Measurements from ENCODE around the gene PLXNC1.

Gene PLXNC1

DNA sequence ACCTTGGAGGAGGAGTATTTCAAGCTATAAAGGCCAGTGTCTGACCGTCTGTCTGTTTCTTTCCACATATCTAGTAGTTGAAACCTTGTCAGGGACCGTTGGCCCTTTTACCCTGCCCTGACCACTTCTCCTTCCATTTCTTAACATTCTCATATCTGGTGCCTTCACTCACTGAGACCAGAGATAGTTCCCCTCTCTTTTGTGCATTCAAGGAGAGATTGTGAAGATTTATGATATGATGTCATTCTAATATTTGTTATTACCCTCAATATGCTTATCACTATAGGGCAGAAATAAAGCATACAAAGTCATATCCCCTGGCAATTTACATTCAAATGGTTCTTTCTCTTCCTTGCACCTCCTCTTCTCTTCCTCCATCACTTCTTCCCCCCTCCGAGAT lies 83.3 kb downstream of the PLXNC1 start:
- Histone ChIP-seq H3K4me1 (ENCODE audit: control insufficient read depth, insufficient read depth, low read length) (no peaks in the 10 kb centered on the region; the same call in 1 of the 2 replicates), H3K36me3 (ENCODE audit: control insufficient read depth in 2 of 2, insufficient read depth in 1 of 2, low read length in 2 of 2) (no peaks in the 10 kb centered on the region), H3K27ac (ENCODE audit: extremely low read depth, low read depth, low read length) (no peak overlapping the region), H3K4me3 (ENCODE audit: low read depth, low read length) (no peak overlapping the region), H3K9me3 (ENCODE audit: control insufficient read depth, insufficient read depth, low read depth, low read length) (no peaks in the 10 kb centered on the region)
- POLR2A ChIA-PET: no interaction called here
- TF ChIP-seq ZSCAN18 (tag by site-specific recombination; IDR thresholded peaks at IDR 0.05) (no peak), HOXC10 (CRISPR knock-in tag; IDR thresholded peaks at IDR 0.05) (no peak), ZNF426 (tag by site-specific recombination; IDR thresholded peaks at IDR 0.05) (no peak), ZSCAN4 (tag by site-specific recombination; IDR thresholded peaks at IDR 0.05) (no peak), GLIS1 (tag by site-specific recombination; IDR thresholded peaks at IDR 0.05) (no peak), ZBTB48 (tag by site-specific recombination; IDR thresholded peaks at IDR 0.05) (no peak), ZNF362 (tag by site-specific recombination; IDR thresholded peaks at IDR 0.05) (no peak)
- CTCF ChIA-PET: interaction anchor here (1.0 kb wide), 1 partner anchor 10 kb away, joined by 6 read pairs; no protein-coding TSS in a partner anchor

DNA sequence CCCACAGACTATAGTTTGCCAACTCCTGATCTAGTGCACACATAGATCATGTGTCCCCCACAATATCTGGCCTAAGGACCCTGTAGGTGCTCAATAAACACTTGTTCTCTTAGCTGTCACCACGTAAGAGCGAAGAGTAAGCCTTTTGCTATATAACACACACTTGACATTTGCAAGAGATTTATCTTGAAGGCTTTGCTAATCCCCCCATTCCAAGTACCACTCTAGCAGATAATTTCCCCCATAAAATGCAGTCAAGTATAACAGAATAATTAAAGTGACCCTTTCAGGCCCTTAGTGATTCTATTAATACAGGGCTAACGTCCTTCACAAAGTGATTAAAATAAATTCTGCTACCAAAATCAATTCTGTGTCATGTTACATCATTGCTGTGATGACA lies 87.5 kb downstream of the PLXNC1 start:
- H3K9me3 ChIP-seq (ENCODE audit: control insufficient read depth, insufficient read depth, low read depth, low read length): no peaks in the 10 kb centered on the region
- no peaks in the 10 kb centered on the region for H3K36me3 ChIP-seq (ENCODE audit: control insufficient read depth in 2 of 2, insufficient read depth in 1 of 2, low read length in 2 of 2)
- ChIA-PET CTCF (no interaction called here), POLR2A (no interaction called here)
- H3K4me1 ChIP-seq (ENCODE audit: control insufficient read depth, insufficient read depth, low read length): no peaks in the 10 kb centered on the region; the same call in 1 of the 2 replicates
- H3K27ac ChIP-seq (ENCODE audit: extremely low read depth, low read depth, low read length): no peak overlapping the region
- no peak overlapping the region for H3K4me3 ChIP-seq (ENCODE audit: low read depth, low read length)
- peak; percentile 83 for TF ChIP-seq ZNF843 (tag by site-specific recombination; IDR thresholded peaks at IDR 0.05)
- TF ChIP-seq, protein P1, sequence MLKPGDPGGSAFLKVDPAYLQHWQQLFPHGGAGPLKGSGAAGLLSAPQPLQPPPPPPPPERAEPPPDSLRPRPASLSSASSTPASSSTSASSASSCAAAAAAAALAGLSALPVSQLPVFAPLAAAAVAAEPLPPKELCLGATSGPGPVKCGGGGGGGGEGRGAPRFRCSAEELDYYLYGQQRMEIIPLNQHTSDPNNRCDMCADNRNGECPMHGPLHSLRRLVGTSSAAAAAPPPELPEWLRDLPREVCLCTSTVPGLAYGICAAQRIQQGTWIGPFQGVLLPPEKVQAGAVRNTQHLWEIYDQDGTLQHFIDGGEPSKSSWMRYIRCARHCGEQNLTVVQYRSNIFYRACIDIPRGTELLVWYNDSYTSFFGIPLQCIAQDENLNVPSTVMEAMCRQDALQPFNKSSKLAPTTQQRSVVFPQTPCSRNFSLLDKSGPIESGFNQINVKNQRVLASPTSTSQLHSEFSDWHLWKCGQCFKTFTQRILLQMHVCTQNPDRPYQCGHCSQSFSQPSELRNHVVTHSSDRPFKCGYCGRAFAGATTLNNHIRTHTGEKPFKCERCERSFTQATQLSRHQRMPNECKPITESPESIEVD (tag by site-specific recombination; IDR thresholded peaks at IDR 0.05): peak; percentile 71
- TF ChIP-seq ZNF19 (tag by site-specific recombination; IDR thresholded peaks at IDR 0.05; ENCODE audit: low read depth): no peak
- peak; percentile 91 for TF ChIP-seq FEZF1 (tag by site-specific recombination; IDR thresholded peaks at IDR 0.05)
- TF ChIP-seq ZNF121 (tag by site-specific recombination; IDR thresholded peaks at IDR 0.05): no peak
- TF ChIP-seq, protein P2, sequence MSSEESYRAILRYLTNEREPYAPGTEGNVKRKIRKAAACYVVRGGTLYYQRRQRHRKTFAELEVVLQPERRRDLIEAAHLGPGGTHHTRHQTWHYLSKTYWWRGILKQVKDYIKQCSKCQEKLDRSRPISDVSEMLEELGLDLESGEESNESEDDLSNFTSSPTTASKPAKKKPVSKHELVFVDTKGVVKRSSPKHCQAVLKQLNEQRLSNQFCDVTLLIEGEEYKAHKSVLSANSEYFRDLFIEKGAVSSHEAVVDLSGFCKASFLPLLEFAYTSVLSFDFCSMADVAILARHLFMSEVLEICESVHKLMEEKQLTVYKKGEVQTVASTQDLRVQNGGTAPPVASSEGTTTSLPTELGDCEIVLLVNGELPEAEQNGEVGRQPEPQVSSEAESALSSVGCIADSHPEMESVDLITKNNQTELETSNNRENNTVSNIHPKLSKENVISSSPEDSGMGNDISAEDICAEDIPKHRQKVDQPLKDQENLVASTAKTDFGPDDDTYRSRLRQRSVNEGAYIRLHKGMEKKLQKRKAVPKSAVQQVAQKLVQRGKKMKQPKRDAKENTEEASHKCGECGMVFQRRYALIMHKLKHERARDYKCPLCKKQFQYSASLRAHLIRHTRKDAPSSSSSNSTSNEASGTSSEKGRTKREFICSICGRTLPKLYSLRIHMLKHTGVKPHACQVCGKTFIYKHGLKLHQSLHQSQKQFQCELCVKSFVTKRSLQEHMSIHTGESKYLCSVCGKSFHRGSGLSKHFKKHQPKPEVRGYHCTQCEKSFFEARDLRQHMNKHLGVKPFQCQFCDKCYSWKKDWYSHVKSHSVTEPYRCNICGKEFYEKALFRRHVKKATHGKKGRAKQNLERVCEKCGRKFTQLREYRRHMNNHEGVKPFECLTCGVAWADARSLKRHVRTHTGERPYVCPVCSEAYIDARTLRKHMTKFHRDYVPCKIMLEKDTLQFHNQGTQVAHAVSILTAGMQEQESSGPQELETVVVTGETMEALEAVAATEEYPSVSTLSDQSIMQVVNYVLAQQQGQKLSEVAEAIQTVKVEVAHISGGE (tag by site-specific recombination; conservative IDR thresholded peaks at IDR 0.05; ENCODE audit: low read depth): no peak
- peak; percentile 79 for TF ChIP-seq TCF7L2 (IDR thresholded peaks at IDR 0.05; ENCODE audit: borderline replicate concordance, low read depth, low read length)
- 0 out of 2 replicates have a peak, but pooled peaks have one; percentile 19 for TF ChIP-seq PRDM4 (tag by site-specific recombination; IDR thresholded peaks at IDR 0.05)
- TF ChIP-seq ZBTB17 (tag by site-specific recombination; IDR thresholded peaks at IDR 0.05): 0 out of 2 replicates have a peak, but pooled peaks have one; percentile 30
- no peak for TF ChIP-seq ZFP41 (tag by site-specific recombination; IDR thresholded peaks at IDR 0.05; ENCODE audit: borderline replicate concordance)
- TF ChIP-seq ZNF518A (tag by site-specific recombination; conservative IDR thresholded peaks at IDR 0.05; ENCODE audit: low read depth): no peak

Data from HEK293 (cell line).